GM12878 (cell line): ENCODE results near the gene ZNF180. TPM values are rescaled to one million over a fixed set of nuclear protein-coding genes. Genes with fewer than 3 reads are reported as not detected.

Experiments
- ATAC-seq: fragments of 200-7000 bp; cut with Tn5 transposase; 3 replicates; pipeline ENCODE4 v1.9.1; 2020; ENCODE audit warnings: mild to moderate bottlenecking, moderate library complexity
- BruUV-seq: library from RNA; stranded (reverse); fragments of 400-500 nt; replicated peaks from 2 replicates; lab custom pipeline; 2021; lab: Mats Ljungman, UMichigan
- CTCF ChIA-PET: fragments of 300-600 bp; sonication (Branson Sonifier 250); formaldehyde crosslinking; extraction: SDS; loops from one replicate; lab custom pipeline; 2021; ENCODE audit warnings: inconsistent platforms; lab: Yijun Ruan, JAX
- POLR2A ChIA-PET: fragments of 350-600 bp; formaldehyde crosslinking; extraction: SDS; loops from one replicate; lab custom pipeline; 2021; ENCODE audit warnings: inconsistent platforms; lab: Charles Lee
- RAD21 ChIA-PET: fragments of 300-600 bp; sonication (Branson Sonifier 250); formaldehyde crosslinking; loops from one replicate; lab custom pipeline; 2023; ENCODE audit warnings: antibody characterized with exemption; ENCODE audit not compliant: unreplicated experiment; lab: Charles Lee
- SMC1A ChIA-PET: fragments of 300-600 bp; sonication (Branson Sonifier 250); formaldehyde crosslinking; loops from one replicate; lab custom pipeline; 2023; ENCODE audit not compliant: unreplicated experiment, uncharacterized antibody; lab: Charles Lee
- DNase-seq: peaks from one replicate; pipeline ENCODE4 v3.0.0-alpha.2; 2011; ENCODE audit warnings: low read depth, low spot score
- FAIRE-seq: peaks from 3 replicates; lab custom pipeline; 2011; peaks lifted over from hg19 to GRCh38; lab: Jason Lieb, UNC
- H2AFZ ChIP-seq: 2 replicates; pipeline ENCODE4 v1.6.0; 2011; ENCODE audit warnings: low read depth, low read length, control low read depth; ENCODE audit not compliant: control insufficient read depth
- H3K27ac ChIP-seq: 2 replicates; pipeline ENCODE4 v1.5.1; 2011; ENCODE audit warnings: control low read depth; ENCODE audit not compliant: control insufficient read depth, insufficient read depth
- H3K27me3 ChIP-seq, 2 experiments: replicated peaks in 1 of 2; 2 replicates each; pipeline versions ENCODE4 v1.6.0 to v1.6.1; 2011; ENCODE audit warnings: low read length in 1 of 2; ENCODE audit not compliant: control insufficient read depth in 2 of 2, insufficient read depth in 2 of 2
- H3K36me3 ChIP-seq, 2 experiments: 2 replicates each; pipeline ENCODE4 v1.5.1; 2011; ENCODE audit warnings: low read length in 1 of 2; ENCODE audit not compliant: control insufficient read depth in 2 of 2, insufficient read depth in 2 of 2
- H3K4me1 ChIP-seq: 2 replicates; pipeline ENCODE4 v1.6.1; 2011; ENCODE audit warnings: mild to moderate bottlenecking, low read length, moderate library complexity, mixed read lengths; ENCODE audit not compliant: control insufficient read depth, insufficient read depth
- H3K4me2 ChIP-seq: 2 replicates; pipeline ENCODE4 v1.6.0; 2011; ENCODE audit warnings: control low read depth; ENCODE audit not compliant: control insufficient read depth, insufficient read depth
- H3K4me3 ChIP-seq: fragments of 200-600 bp; sonication (generic); 2 replicates; pipeline ENCODE4 v1.5.1; 2016
- H3K79me2 ChIP-seq: 2 replicates; pipeline ENCODE4 v1.6.0; 2011; ENCODE audit warnings: low read length; ENCODE audit not compliant: control insufficient read depth, insufficient read depth
- H3K9ac ChIP-seq: 2 replicates; pipeline ENCODE4 v1.8.0; 2011; ENCODE audit warnings: low read length, control low read depth, mixed read lengths; ENCODE audit not compliant: control insufficient read depth, insufficient read depth
- H3K9me3 ChIP-seq: replicated peaks from 3 replicates; pipeline ENCODE4 v1.5.1; 2011; ENCODE audit warnings: mild to moderate bottlenecking, low read length; ENCODE audit not compliant: control insufficient read depth, insufficient read depth
- H4K20me1 ChIP-seq: 2 replicates; pipeline ENCODE4 v1.6.0; 2011; ENCODE audit not compliant: control insufficient read depth, insufficient read depth
- BCL11A ChIP-seq: IDR thresholded peaks from 2 replicates; pipeline ENCODE4 v1.6.1; 2011; ENCODE audit warnings: low read depth, low read length
- BHLHE40 ChIP-seq, 2 experiments: fragments of 450-650 bp in 1 of 2; IDR thresholded peaks; 2 replicates each; pipeline ENCODE4 v1.6.1; 2011 to 2017; ENCODE audit warnings: low read depth in 2 of 2, borderline replicate concordance in 1 of 2, improper control_type of control experiment in 1 of 2, low read length in 1 of 2, mild to moderate bottlenecking in 1 of 2
- CEBPB ChIP-seq, 2 experiments: fragments of 150-350 bp in 1 of 2; IDR thresholded peaks; 2 replicates each; pipeline ENCODE4 v1.6.1; 2012 to 2014; ENCODE audit warnings: low read depth in 2 of 2, low read length in 2 of 2, borderline replicate concordance in 1 of 2, inconsistent platforms in 1 of 2
- CTCF ChIP-seq, 3 experiments: IDR thresholded peaks in 2 of 3; conservative IDR thresholded peaks in 1 of 3; 2 replicates each; pipeline ENCODE4 v1.5.1; 2011; ENCODE audit warnings: low read depth in 3 of 3, low read length in 3 of 3, mild to moderate bottlenecking in 3 of 3, control low read depth in 2 of 3, moderate library complexity in 2 of 3, inconsistent platforms in 1 of 3, mixed read lengths in 1 of 3; ENCODE audit not compliant: control insufficient read depth in 2 of 3, insufficient read depth in 1 of 3; ENCODE audit errors: extremely low read depth in 1 of 3
- DPF2 ChIP-seq: fragments of 450-650 bp; IDR thresholded peaks from 2 replicates; pipeline ENCODE4 v1.6.1; 2017; ENCODE audit warnings: mild to moderate bottlenecking
- EED ChIP-seq: sonication (generic); IDR thresholded peaks from 2 replicates; pipeline ENCODE4 v1.6.1; 2016; ENCODE audit warnings: antibody characterized with exemption, low read depth
- ETV6 ChIP-seq, 2 experiments: fragments of 450-650 bp in 1 of 2; IDR thresholded peaks in 1 of 2; conservative IDR thresholded peaks in 1 of 2; 2 replicates each; pipeline ENCODE4 v1.6.1; 2014; ENCODE audit warnings: antibody characterized with exemption in 1 of 2, borderline replicate concordance in 1 of 2, low read depth in 1 of 2, mild to moderate bottlenecking in 1 of 2, moderate library complexity in 1 of 2
- HDAC6 ChIP-seq: fragments of 200-600 bp; sonication (generic); IDR thresholded peaks from one replicate; pipeline ENCODE4 v1.8.0; 2017; ENCODE audit warnings: antibody characterized with exemption; ENCODE audit not compliant: unreplicated experiment
- IKZF1 ChIP-seq: fragments of 450-650 bp; conservative IDR thresholded peaks from 2 replicates; pipeline ENCODE4 v1.6.1; 2017; ENCODE audit warnings: antibody characterized with exemption, mild to moderate bottlenecking
- IRF4 ChIP-seq: IDR thresholded peaks from 2 replicates; pipeline ENCODE4 v1.6.1; 2011; ENCODE audit warnings: low read depth, low read length
- NFIC ChIP-seq: IDR thresholded peaks from 2 replicates; pipeline ENCODE4 v1.6.1; 2012; ENCODE audit warnings: low read depth, mild to moderate bottlenecking, inconsistent platforms, low read length, moderate library complexity
- PML ChIP-seq: IDR thresholded peaks from 2 replicates; pipeline ENCODE4 v1.6.1; 2012; ENCODE audit warnings: low read length, inconsistent platforms
- RAD21 ChIP-seq: IDR thresholded peaks from 2 replicates; pipeline ENCODE4 v1.6.1; 2011; ENCODE audit warnings: mild to moderate bottlenecking, low read depth, low read length, moderate library complexity; ENCODE audit not compliant: insufficient read depth
- RCOR1 ChIP-seq: conservative IDR thresholded peaks from 2 replicates; pipeline ENCODE4 v1.6.1; 2012; ENCODE audit warnings: low read depth, low read length, improper control_type of control experiment
- RELB ChIP-seq: fragments of 450-650 bp; IDR thresholded peaks from 2 replicates; pipeline ENCODE4 v1.6.1; 2017; ENCODE audit warnings: low read depth, mild to moderate bottlenecking, moderate library complexity
- RFX5 ChIP-seq: IDR thresholded peaks from 2 replicates; pipeline ENCODE4 v1.6.1; 2011; ENCODE audit warnings: low read depth, low read length, improper control_type of control experiment
- RUNX3 ChIP-seq: IDR thresholded peaks from 2 replicates; pipeline ENCODE4 v1.6.1; 2012; ENCODE audit warnings: low read length, inconsistent platforms
- SKIL ChIP-seq: fragments of 450-650 bp; IDR thresholded peaks from 2 replicates; pipeline ENCODE4 v1.6.1; 2017; ENCODE audit warnings: mild to moderate bottlenecking, low read depth, inconsistent platforms; ENCODE audit not compliant: poor library complexity, severe bottlenecking
- SMARCA5 ChIP-seq: fragments of 450-650 bp; IDR thresholded peaks from 2 replicates; pipeline ENCODE4 v1.6.1; 2017; ENCODE audit warnings: mild to moderate bottlenecking
- WGBS: methylation state at CpG from one replicate; pipeline ENCODE4 v1.1.6; 2016; ENCODE audit warnings: low lambda C conversion rate; ENCODE audit not compliant: insufficient replicate concordance, insufficient coverage; ENCODE audit errors: missing lambda C conversion rate; 5-methylcytosine and 5-hydroxymethylcytosine counted together
- in situ Hi-C: fragments of 300-500 bp; cut with MboI; formaldehyde crosslinking; loops from 9 replicates; pipeline ENCODE4 v1.14.3; 2018; ENCODE audit warnings: mixed read lengths
- intact Hi-C: fragments of 100-400 bp; cut with micrococcal nuclease; formaldehyde crosslinking; loops from one replicate; pipeline ENCODE4 v1.14.2; 2022; ENCODE audit not compliant: unreplicated experiment
- polyA plus RNA-seq, 11 experiments: library from polyadenylated mRNA; depleted of rRNA in 4 of 11; unstranded in 6 of 11; stranded (reverse) in 5 of 11; fragments of >200 nt; fragmentation: Nextera tagmentation in 4 of 11; fragmentation: Illumina TruSeq in 1 of 11; extraction: Ambion mirVana in 4 of 11; extraction: Trizol in 1 of 11; gene quantifications; 1 replicate in 1 of 11; 2 replicates in 10 of 11; pipeline versions ENCODE4 v1.2.1 to v1.2.3, GENCODE V29; 2011 to 2016; ENCODE audit warnings: inconsistent platforms in 2 of 11, missing spikeins in 2 of 11, low read depth in 1 of 11
- total RNA-seq, 4 experiments: library from RNA; depleted of rRNA in 3 of 4; stranded (reverse); fragments of >200 nt in 3 of 4; fragmentation: Illumina TruSeq in 1 of 4; extraction: Trizol in 1 of 4; gene quantifications; 2 replicates each; pipeline versions ENCODE4 v1.2.1 to v1.2.3, GENCODE V29; 2013 to 2021

ZNF180 gene
- total and polyA plus RNA-seq, 10 of the 15 experiments (the other 5 are each of a cell fraction or from before 2014, with no cell fraction given): 1.6 to 9.0 (median 5.5) TPM

GRCh38 chr19:44515907-44516306 is 15.6 kb upstream of the ZNF180 start:
- CTCF ChIA-PET: no interaction called here
- ATAC-seq: no peak
- no peak for FAIRE-seq

More at GRCh38 chr19:44515907-44516306, 15.6 kb upstream of the ZNF180 start:
- Histone ChIP-seq H3K4me3 (no peak overlapping the region), H3K27me3 (no peaks in the 10 kb centered on the region), H4K20me1 (no peaks in the 10 kb centered on the region), H3K4me2 (no peak overlapping the region), H3K9ac (no peak overlapping the region), H3K27ac (no peak overlapping the region), H2AFZ (no peak overlapping the region), H3K79me2 (no peaks in the 10 kb centered on the region), H3K4me1 (no peaks in the 10 kb centered on the region), H3K36me3 (no peaks in the 10 kb centered on the region), H3K9me3 (no peaks in the 10 kb centered on the region; the same call in 2 of the 3 replicates)
- no peak for TF ChIP-seq HDAC6
- TF ChIP-seq RCOR1: no peak
- TF ChIP-seq RFX5: no peak
- no peak for TF ChIP-seq ETV6 (conservative IDR thresholded peaks at IDR 0.05 in 1 of 2, IDR thresholded peaks at IDR 0.05 in 1 of 2; ENCODE audit: borderline replicate concordance in 1 of 2, low read depth in 1 of 2)
- TF ChIP-seq CTCF (IDR thresholded peaks at IDR 0.05 in 2 of 3, conservative IDR thresholded peaks at IDR 0.05 in 1 of 3; ENCODE audit: control insufficient read depth in 2 of 3, extremely low read depth in 1 of 3, insufficient read depth in 1 of 3, low read depth in 3 of 3, low read length in 3 of 3): no peak
- no peak for TF ChIP-seq SMARCA5
- no peak for TF ChIP-seq BHLHE40 (IDR thresholded peaks at IDR 0.05; ENCODE audit: borderline replicate concordance in 1 of 2, low read depth in 2 of 2, low read length in 1 of 2)
- no peak for TF ChIP-seq DPF2
- TF ChIP-seq RAD21: no peak
- TF ChIP-seq BCL11A: no peak
- no peak for TF ChIP-seq SKIL
- TF ChIP-seq NFIC: no peak
- TF ChIP-seq PML: no peak
- TF ChIP-seq EED: no peak
- no peak for TF ChIP-seq IRF4
- TF ChIP-seq RUNX3: no peak
- no peak for TF ChIP-seq CEBPB (IDR thresholded peaks at IDR 0.05; ENCODE audit: borderline replicate concordance in 1 of 2, low read depth in 2 of 2, low read length in 2 of 2)
- no peak for TF ChIP-seq IKZF1
- no peak for TF ChIP-seq RELB
- ChIA-PET RAD21 (no interaction called here), SMC1A (interaction anchor here (1.2 kb wide), 1 partner anchor 21 kb away, joined by 5 read pairs; no protein-coding TSS in a partner anchor), POLR2A (no interaction called here)
- 0% methylated on average over 1 of the region's 1 CpG for WGBS
- no TSS peak for BruUV-seq
- DNase-seq: no peak
- in situ Hi-C loops (no loop called here), intact Hi-C loops (no loop called here)
